ENCODE results near the gene MAN2A2. TPM values are rescaled to one million over a fixed set of nuclear protein-coding genes. Genes with fewer than 3 reads are reported as not detected.
"Not testable (repeated sequence)": the region's sequence is repeated elsewhere in the genome, so short reads cannot be mapped to it uniquely, and the experiment has no call there.

Gene MAN2A2
- total RNA-seq, 2 donors from 2014 or later = 159 to 186 TPM

GRCh38 chr15:90907838-90908507, 4.9 kb downstream of the MAN2A2 start:
- DNase-seq = no peak
- Mint-ChIP-seq H3K27ac (no peak overlapping the region), H3K36me3 (ENCODE audit: low read depth) (peaks cover 6% of the 10 kb centered on the region), H3K27me3 (no peaks in the 10 kb centered on the region), H3K4me1 (peaks cover 16% of the 10 kb centered on the region), H3K4me3 (no peak overlapping the region)
- no peaks in the 10 kb centered on the region for H3K9me3 ChIP-seq (ENCODE audit: control insufficient read depth, low read length, poor library complexity, severe bottlenecking)
- ATAC-seq = no peak

GRCh38 chr15:90909449-90909848, 6.3 kb downstream of the MAN2A2 start:
- H3K9me3 ChIP-seq (ENCODE audit: control insufficient read depth, low read length, poor library complexity, severe bottlenecking); H3K36me3 Mint-ChIP-seq (ENCODE audit: low read depth); ATAC-seq; DNase-seq; H3K4me3 Mint-ChIP-seq; H3K27me3 Mint-ChIP-seq: not testable (repeated sequence)
- H3K4me1 Mint-ChIP-seq = peaks cover 11% of the 10 kb centered on the region
- peak overlapping the region; percentile 60 for H3K27ac Mint-ChIP-seq

- no peak overlapping the region for H3K4me3 Mint-ChIP-seq
- no peak for DNase-seq
- H3K4me1 Mint-ChIP-seq = peaks cover 11% of the 10 kb centered on the region
- ATAC-seq = no peak
- no peaks in the 10 kb centered on the region for H3K9me3 ChIP-seq (ENCODE audit: control insufficient read depth, low read length, poor library complexity, severe bottlenecking)
- peak overlapping the region; percentile 60 for H3K27ac Mint-ChIP-seq
- H3K36me3 Mint-ChIP-seq (ENCODE audit: low read depth) = peaks cover 7% of the 10 kb centered on the region
- no peaks in the 10 kb centered on the region for H3K27me3 Mint-ChIP-seq
Observed at GRCh38 chr15:90909976-90910375, 6.9 kb downstream of the MAN2A2 start.

- Mint-ChIP-seq H3K27ac (peak overlapping the region; percentile 32), H3K4me3 (no peak overlapping the region), H3K36me3 (ENCODE audit: low read depth) (peaks cover 3% of the 10 kb centered on the region), H3K4me1 (peaks cover 7% of the 10 kb centered on the region), H3K27me3 (no peaks in the 10 kb centered on the region)
- ATAC-seq (no peak), DNase-seq (no peak)
- no peaks in the 10 kb centered on the region for H3K9me3 ChIP-seq (ENCODE audit: control insufficient read depth, low read length, poor library complexity, severe bottlenecking)
Observed at GRCh38 chr15:90910441-90911301, 7.6 kb downstream of the MAN2A2 start.

GRCh38 chr15:90911302-90911623, 8.2 kb downstream of the MAN2A2 start:
- Mint-ChIP-seq H3K4me1 (peaks cover 2% of the 10 kb centered on the region), H3K36me3 (ENCODE audit: low read depth) (peaks cover 2% of the 10 kb centered on the region), H3K27me3 (no peaks in the 10 kb centered on the region), H3K4me3 (no peak overlapping the region), H3K27ac (peak overlapping the region; percentile 32)
- ATAC-seq (no peak), DNase-seq (no peak)
- no peaks in the 10 kb centered on the region for H3K9me3 ChIP-seq (ENCODE audit: control insufficient read depth, low read length, poor library complexity, severe bottlenecking)

GRCh38 chr15:90911906-90912769, 9.0 kb downstream of the MAN2A2 start:
- no peak overlapping the region for H3K4me3 Mint-ChIP-seq
- no peak overlapping the region for H3K27ac Mint-ChIP-seq
- ATAC-seq = no peak
- H3K36me3 Mint-ChIP-seq (ENCODE audit: low read depth) = peaks cover 6% of the 10 kb centered on the region
- no peaks in the 10 kb centered on the region for H3K9me3 ChIP-seq (ENCODE audit: control insufficient read depth, low read length, poor library complexity, severe bottlenecking)
- DNase-seq = no peak
- no peaks in the 10 kb centered on the region for H3K27me3 Mint-ChIP-seq
- peaks cover 5% of the 10 kb centered on the region for H3K4me1 Mint-ChIP-seq

- Mint-ChIP-seq H3K27ac (no peak overlapping the region), H3K4me1 (peaks cover 8% of the 10 kb centered on the region), H3K27me3 (no peaks in the 10 kb centered on the region), H3K36me3 (ENCODE audit: low read depth) (peaks cover 9% of the 10 kb centered on the region), H3K4me3 (no peak overlapping the region)
- ATAC-seq (no peak), DNase-seq (no peak)
- no peaks in the 10 kb centered on the region for H3K9me3 ChIP-seq (ENCODE audit: control insufficient read depth, low read length, poor library complexity, severe bottlenecking)
Observed at GRCh38 chr15:90912770-90913075, 9.6 kb downstream of the MAN2A2 start.

GRCh38 chr15:90913398-90913944, 10.4 kb downstream of the MAN2A2 start:
- no peak for DNase-seq
- no peak overlapping the region for H3K4me3 Mint-ChIP-seq
- no peaks in the 10 kb centered on the region for H3K27me3 Mint-ChIP-seq
- ATAC-seq = no peak
- H3K4me1 Mint-ChIP-seq = peaks cover 8% of the 10 kb centered on the region
- H3K9me3 ChIP-seq (ENCODE audit: control insufficient read depth, low read length, poor library complexity, severe bottlenecking) = no peaks in the 10 kb centered on the region
- H3K27ac Mint-ChIP-seq = no peak overlapping the region
- peaks cover 9% of the 10 kb centered on the region for H3K36me3 Mint-ChIP-seq (ENCODE audit: low read depth)

- H3K9me3 ChIP-seq (ENCODE audit: control insufficient read depth, low read length, poor library complexity, severe bottlenecking) = no peaks in the 10 kb centered on the region
- peaks cover 8% of the 10 kb centered on the region for H3K4me1 Mint-ChIP-seq
- H3K27me3 Mint-ChIP-seq = no peaks in the 10 kb centered on the region
- no peak overlapping the region for H3K4me3 Mint-ChIP-seq
- H3K36me3 Mint-ChIP-seq (ENCODE audit: low read depth) = peaks cover 9% of the 10 kb centered on the region
- no peak for DNase-seq
- no peak for ATAC-seq
- no peak overlapping the region for H3K27ac Mint-ChIP-seq
Observed at GRCh38 chr15:90914305-90915080, 11.4 kb downstream of the MAN2A2 start.

- Mint-ChIP-seq H3K4me1 (peaks cover 8% of the 10 kb centered on the region), H3K36me3 (ENCODE audit: low read depth) (peaks cover 9% of the 10 kb centered on the region), H3K4me3 (no peak overlapping the region), H3K27ac (no peak overlapping the region), H3K27me3 (no peaks in the 10 kb centered on the region)
- DNase-seq (no peak), ATAC-seq (no peak)
- H3K9me3 ChIP-seq (ENCODE audit: control insufficient read depth, low read length, poor library complexity, severe bottlenecking) = no peaks in the 10 kb centered on the region
Observed at GRCh38 chr15:90915216-90915807, 12.2 kb downstream of the MAN2A2 start.

- no peaks in the 10 kb centered on the region for H3K27me3 Mint-ChIP-seq
- no peak for DNase-seq
- peaks cover 9% of the 10 kb centered on the region for H3K36me3 Mint-ChIP-seq (ENCODE audit: low read depth)
- peak; percentile 30 for ATAC-seq
- H3K4me3 Mint-ChIP-seq = peak overlapping the region; percentile 25
- no peaks in the 10 kb centered on the region for H3K9me3 ChIP-seq (ENCODE audit: control insufficient read depth, low read length, poor library complexity, severe bottlenecking)
- no peak overlapping the region for H3K27ac Mint-ChIP-seq
- peaks cover 8% of the 10 kb centered on the region for H3K4me1 Mint-ChIP-seq
Observed at GRCh38 chr15:90915808-90916440, 12.8 kb downstream of the MAN2A2 start.

- DNase-seq (no peak), ATAC-seq (no peak)
- H3K4me3 Mint-ChIP-seq = no peak overlapping the region
- peaks cover 9% of the 10 kb centered on the region for H3K4me1 Mint-ChIP-seq
- no peak overlapping the region for H3K27ac Mint-ChIP-seq
- no peaks in the 10 kb centered on the region for H3K27me3 Mint-ChIP-seq
- no peaks in the 10 kb centered on the region for H3K9me3 ChIP-seq (ENCODE audit: control insufficient read depth, low read length, poor library complexity, severe bottlenecking)
- peaks cover 9% of the 10 kb centered on the region for H3K36me3 Mint-ChIP-seq (ENCODE audit: low read depth)
Observed at GRCh38 chr15:90916461-90916860, 13.4 kb downstream of the MAN2A2 start.

Data from T-helper 17 cell (primary cell).